GM21737 (cell line): ENCODE results near the gene VWA8.
"Not testable (repeated sequence)": the region's sequence is repeated elsewhere in the genome, so short reads cannot be mapped to it uniquely, and the experiment has no call there.

Source experiments
- ATAC-seq: cut with Tn5 transposase; IDR thresholded peaks from one replicate; pipeline ENCODE4 v1.9.1; 2021; ENCODE audit warnings: mild to moderate bottlenecking, moderate library complexity; ENCODE audit not compliant: unreplicated experiment

The VWA8 gene

GRCh38 chr13:41651413-41652058 lies 309.4 kb downstream of the VWA8 start:
- no peak for ATAC-seq

GRCh38 chr13:41650706-41651105 lies 310.2 kb downstream of the VWA8 start:
- ATAC-seq = no peak

GRCh38 chr13:41649659-41650058 lies 311.2 kb downstream of the VWA8 start:
- no peak for ATAC-seq

GRCh38 chr13:41648314-41648935 lies 312.5 kb downstream of the VWA8 start:
- no peak for ATAC-seq

GRCh38 chr13:41647699-41648313 lies 313.1 kb downstream of the VWA8 start:
- ATAC-seq = not testable (repeated sequence)

GRCh38 chr13:41645331-41645730 lies 315.6 kb downstream of the VWA8 start:
- no peak for ATAC-seq

- no peak for ATAC-seq
Observed at GRCh38 chr13:41644742-41645141, 316.2 kb downstream of the VWA8 start.

GRCh38 chr13:41643507-41643906 lies 317.4 kb downstream of the VWA8 start:
- no peak for ATAC-seq

GRCh38 chr13:41641961-41642360 lies 318.9 kb downstream of the VWA8 start:
- no peak for ATAC-seq

- no peak for ATAC-seq
Observed at GRCh38 chr13:41641429-41641828, 319.5 kb downstream of the VWA8 start.

GRCh38 chr13:41639955-41640780 lies 320.7 kb downstream of the VWA8 start:
- no peak for ATAC-seq

- ATAC-seq = no peak
Observed at GRCh38 chr13:41639237-41639904, 321.5 kb downstream of the VWA8 start.

- no peak for ATAC-seq
Observed at GRCh38 chr13:41637586-41637985, 323.3 kb downstream of the VWA8 start.

GRCh38 chr13:41637032-41637431 lies 323.9 kb downstream of the VWA8 start:
- ATAC-seq = not testable (repeated sequence)

GRCh38 chr13:41636590-41636989 lies 324.3 kb downstream of the VWA8 start:
- not testable (repeated sequence) for ATAC-seq

GRCh38 chr13:41634407-41634806 lies 326.5 kb downstream of the VWA8 start:
- no peak for ATAC-seq

- ATAC-seq = no peak
Observed at GRCh38 chr13:41633776-41634175, 327.1 kb downstream of the VWA8 start.

- ATAC-seq = no peak
Observed at GRCh38 chr13:41631296-41631965, 329.5 kb downstream of the VWA8 start.

GRCh38 chr13:41627425-41627824 lies 333.5 kb downstream of the VWA8 start:
- ATAC-seq = no peak

- ATAC-seq = no peak
Observed at GRCh38 chr13:41624041-41624440, 336.9 kb downstream of the VWA8 start.
